DOHH2 (cell line): Measurements from ENCODE around the gene TMED7.

Experiments
- EZH2phosphoT487 ChIP-seq: fragments of 200-600 bp; sonication (generic); IDR thresholded peaks from 2 replicates; pipeline ENCODE4 v1.6.1; 2017; ENCODE audit warnings: borderline replicate concordance, mild to moderate bottlenecking, antibody characterized with exemption, low read length, moderate library complexity, mixed read lengths
- TF ChIP-seq, protein P1 (sequence below): fragments of 200-600 bp; sonication (generic); IDR thresholded peaks from one replicate; pipeline ENCODE4 v1.5.1; 2014; ENCODE audit warnings: antibody characterized with exemption, mild to moderate bottlenecking, low read depth, low read length; ENCODE audit not compliant: poor library complexity, severe bottlenecking

- TF ChIP-seq, protein P1, sequence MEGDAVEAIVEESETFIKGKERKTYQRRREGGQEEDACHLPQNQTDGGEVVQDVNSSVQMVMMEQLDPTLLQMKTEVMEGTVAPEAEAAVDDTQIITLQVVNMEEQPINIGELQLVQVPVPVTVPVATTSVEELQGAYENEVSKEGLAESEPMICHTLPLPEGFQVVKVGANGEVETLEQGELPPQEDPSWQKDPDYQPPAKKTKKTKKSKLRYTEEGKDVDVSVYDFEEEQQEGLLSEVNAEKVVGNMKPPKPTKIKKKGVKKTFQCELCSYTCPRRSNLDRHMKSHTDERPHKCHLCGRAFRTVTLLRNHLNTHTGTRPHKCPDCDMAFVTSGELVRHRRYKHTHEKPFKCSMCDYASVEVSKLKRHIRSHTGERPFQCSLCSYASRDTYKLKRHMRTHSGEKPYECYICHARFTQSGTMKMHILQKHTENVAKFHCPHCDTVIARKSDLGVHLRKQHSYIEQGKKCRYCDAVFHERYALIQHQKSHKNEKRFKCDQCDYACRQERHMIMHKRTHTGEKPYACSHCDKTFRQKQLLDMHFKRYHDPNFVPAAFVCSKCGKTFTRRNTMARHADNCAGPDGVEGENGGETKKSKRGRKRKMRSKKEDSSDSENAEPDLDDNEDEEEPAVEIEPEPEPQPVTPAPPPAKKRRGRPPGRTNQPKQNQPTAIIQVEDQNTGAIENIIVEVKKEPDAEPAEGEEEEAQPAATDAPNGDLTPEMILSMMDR, result no peak
- no peak for TF ChIP-seq EZH2phosphoT487
Observed at GRCh38 chr5:115629903-115630302, 4.1 kb upstream of the TMED7 start.
